GM12864 (cell line): ENCODE measurements around the gene FAM110A.
"Not testable (repeated sequence)": the region's sequence is repeated elsewhere in the genome, so short reads cannot be mapped to it uniquely, and the experiment has no call there.

Source experiments
- DNase-seq: peaks from one replicate; pipeline ENCODE4 v3.0.0-alpha.2; 2011; ENCODE audit warnings: low read depth
- H3K4me3 ChIP-seq: 2 replicates; pipeline ENCODE4 v1.5.1; 2011; ENCODE audit warnings: mild to moderate bottlenecking, low read depth, low read length, control low read depth
- CTCF ChIP-seq: IDR thresholded peaks from 2 replicates; pipeline ENCODE4 v1.5.1; 2011; ENCODE audit warnings: low read depth, mild to moderate bottlenecking, moderate library complexity, low read length, control low read depth, inconsistent platforms; ENCODE audit errors: missing control alignments

Gene FAM110A

GRCh38 chr20:824490-824889 is 9.0 kb upstream of the FAM110A start:
- no peak for DNase-seq
- no peak overlapping the region for H3K4me3 ChIP-seq
- TF ChIP-seq CTCF = no peak

- H3K4me3 ChIP-seq = no peak overlapping the region
- no peak for DNase-seq
- no peak for TF ChIP-seq CTCF
These were observed 8.6 kb upstream of the FAM110A start for GRCh38 chr20:824916-825315.

- DNase-seq = no peak
- H3K4me3 ChIP-seq = no peak overlapping the region
- no peak for TF ChIP-seq CTCF
These were observed 7.6 kb upstream of the FAM110A start for GRCh38 chr20:825710-826421.

- TF ChIP-seq CTCF = no peak
- no peak overlapping the region for H3K4me3 ChIP-seq
- DNase-seq = no peak
These were observed 6.7 kb upstream of the FAM110A start for GRCh38 chr20:826695-827323.

GRCh38 chr20:827981-828380 is 5.5 kb upstream of the FAM110A start:
- not testable (repeated sequence) for H3K4me3 ChIP-seq, DNase-seq

- DNase-seq = no peak
- TF ChIP-seq CTCF = no peak
- no peak overlapping the region for H3K4me3 ChIP-seq
These were observed 4.5 kb upstream of the FAM110A start for GRCh38 chr20:828987-829386.

- no peak overlapping the region for H3K4me3 ChIP-seq
- no peak for TF ChIP-seq CTCF
- no peak for DNase-seq
These were observed 4.0 kb upstream of the FAM110A start for GRCh38 chr20:829551-829950.
